Caki2 (cell line): Measurements from ENCODE around the gene ZNF592. TPM values are rescaled to one million over a fixed set of nuclear protein-coding genes. Genes with fewer than 3 reads are reported as not detected.

Source experiments
- DNase-seq: peaks from one replicate; pipeline ENCODE4 v3.0.0-alpha.2; 2015; ENCODE audit warnings: low read depth
- in situ Hi-C: cut with HindIII; loops from 2 replicates; pipeline ENCODE4 v1.10.0; 2016; ENCODE audit warnings: low sequenced_read_pairs, low pct_unique_long_range_greater_than_20kb, mixed read lengths
- total RNA-seq: library from RNA; depleted of rRNA; stranded (reverse); fragments of >200 nt; shearing (Covaris generic); gene quantifications from 2 replicates; pipeline ENCODE4 v1.2.3, GENCODE V29; 2014; ENCODE audit warnings: low replicate concordance

ZNF592 gene
- total RNA-seq, 1 experiment from 2014 or later = 7.2 TPM

- in situ Hi-C loops = no loop called here
- no peak for DNase-seq
Measured at GRCh38 chr15:84766461-84767035, 18.2 kb downstream of the ZNF592 start.

- DNase-seq = no peak
- in situ Hi-C loops = no loop called here
Measured at GRCh38 chr15:84772031-84772430, 23.6 kb downstream of the ZNF592 start.

- no peak for DNase-seq
- in situ Hi-C loops = no loop called here
Measured at GRCh38 chr15:84772467-84772866, 24.1 kb downstream of the ZNF592 start.

GRCh38 chr15:84773716-84774115 is 25.3 kb downstream of the ZNF592 start:
- no peak for DNase-seq
- in situ Hi-C loops = no loop called here

- in situ Hi-C loops = no loop called here
- DNase-seq = no peak
Measured at GRCh38 chr15:84775867-84776449, 27.6 kb downstream of the ZNF592 start.

GRCh38 chr15:84778194-84778593 is 29.8 kb downstream of the ZNF592 start:
- no peak for DNase-seq
- in situ Hi-C loops = no loop called here

GRCh38 chr15:84780492-84780891 is 32.1 kb downstream of the ZNF592 start:
- in situ Hi-C loops = no loop called here
- DNase-seq = no peak

- in situ Hi-C loops = no loop called here
- DNase-seq = no peak
Measured at GRCh38 chr15:84781495-84781894, 33.1 kb downstream of the ZNF592 start.

- in situ Hi-C loops = no loop called here
Measured at GRCh38 chr15:84782346-84782745, 34.0 kb downstream of the ZNF592 start.

GRCh38 chr15:84783493-84784251 is 35.3 kb downstream of the ZNF592 start:
- DNase-seq = no peak
- in situ Hi-C loops = no loop called here

More at GRCh38 chr15:84782346-84782745, 34.0 kb downstream of the ZNF592 start:
- DNase-seq = no peak

- in situ Hi-C loops = no loop called here
- no peak for DNase-seq
Measured at GRCh38 chr15:84784262-84784661, 35.9 kb downstream of the ZNF592 start.

- in situ Hi-C loops = no loop called here
- DNase-seq = no peak
Measured at GRCh38 chr15:84785053-84785452, 36.7 kb downstream of the ZNF592 start.

GRCh38 chr15:84788500-84788899 is 40.1 kb downstream of the ZNF592 start:
- no peak for DNase-seq
- in situ Hi-C loops = no loop called here

GRCh38 chr15:84789762-84790161 is 41.4 kb downstream of the ZNF592 start:
- in situ Hi-C loops = no loop called here
- DNase-seq = no peak

GRCh38 chr15:84790676-84791075 is 42.3 kb downstream of the ZNF592 start:
- no peak for DNase-seq
- in situ Hi-C loops = no loop called here

- DNase-seq = no peak
- in situ Hi-C loops = no loop called here
Measured at GRCh38 chr15:84791763-84792162, 43.4 kb downstream of the ZNF592 start.

- in situ Hi-C loops = no loop called here
- no peak for DNase-seq
Measured at GRCh38 chr15:84793431-84794161, 45.2 kb downstream of the ZNF592 start.

GRCh38 chr15:84794162-84794547 is 45.8 kb downstream of the ZNF592 start:
- DNase-seq = no peak
- in situ Hi-C loops = no loop called here

GRCh38 chr15:84795186-84795585 is 46.8 kb downstream of the ZNF592 start:
- in situ Hi-C loops = no loop called here
- DNase-seq = no peak
